Measurements from ENCODE around the gene QSOX2. TPM values are rescaled to one million over a fixed set of nuclear protein-coding genes. Genes with fewer than 3 reads are reported as not detected.

Gene QSOX2
- total and polyA plus RNA-seq, 8 donors = 1.5 to 33.5 (median 5.4) TPM

GRCh38 chr9:136179101-136179616 lies 66.5 kb downstream of the QSOX2 start:
- H3K36me3 ChIP-seq = no peaks in the 10 kb centered on the region
- H3K4me3 ChIP-seq = no peak overlapping the region
- TF ChIP-seq CTCF (IDR thresholded peaks at IDR 0.05) (no peak), POLR2A (IDR thresholded peaks at IDR 0.05) (no peak), EP300 (IDR thresholded peaks at IDR 0.05) (no peak), POLR2AphosphoS5 (IDR thresholded peaks at IDR 0.05) (no peak)
- intact Hi-C loops (cut with DNase I; ENCODE audit: low total_unique reads) = loop anchor here (10.0 kb wide), 1 partner anchor 106 kb away; no protein-coding TSS in a partner anchor
- no peak for DNase-seq
- no peaks in the 10 kb centered on the region for H3K9me3 ChIP-seq
- H3K27ac ChIP-seq = no peak overlapping the region
- WGBS, 5 donors = 28 to 44% (median 35%) methylated on average over 11 to 12 of the region's 12 CpGs
- H3K27me3 ChIP-seq = peaks cover 0 to 73% (median 18%) of the 10 kb centered on the region in 3 donors
- H3K4me1 ChIP-seq = no peaks in the 10 kb centered on the region

- WGBS, 5 donors = 25 to 47% (median 33%) methylated on average over 2 to 8 of the region's 8 CpGs
- intact Hi-C loops (cut with DNase I; ENCODE audit: low total_unique reads) = loop anchor here (10.0 kb wide), 1 partner anchor 106 kb away; no protein-coding TSS in a partner anchor
These were observed 66.9 kb downstream of the QSOX2 start for GRCh38 chr9:136178773-136179075.

DNA sequence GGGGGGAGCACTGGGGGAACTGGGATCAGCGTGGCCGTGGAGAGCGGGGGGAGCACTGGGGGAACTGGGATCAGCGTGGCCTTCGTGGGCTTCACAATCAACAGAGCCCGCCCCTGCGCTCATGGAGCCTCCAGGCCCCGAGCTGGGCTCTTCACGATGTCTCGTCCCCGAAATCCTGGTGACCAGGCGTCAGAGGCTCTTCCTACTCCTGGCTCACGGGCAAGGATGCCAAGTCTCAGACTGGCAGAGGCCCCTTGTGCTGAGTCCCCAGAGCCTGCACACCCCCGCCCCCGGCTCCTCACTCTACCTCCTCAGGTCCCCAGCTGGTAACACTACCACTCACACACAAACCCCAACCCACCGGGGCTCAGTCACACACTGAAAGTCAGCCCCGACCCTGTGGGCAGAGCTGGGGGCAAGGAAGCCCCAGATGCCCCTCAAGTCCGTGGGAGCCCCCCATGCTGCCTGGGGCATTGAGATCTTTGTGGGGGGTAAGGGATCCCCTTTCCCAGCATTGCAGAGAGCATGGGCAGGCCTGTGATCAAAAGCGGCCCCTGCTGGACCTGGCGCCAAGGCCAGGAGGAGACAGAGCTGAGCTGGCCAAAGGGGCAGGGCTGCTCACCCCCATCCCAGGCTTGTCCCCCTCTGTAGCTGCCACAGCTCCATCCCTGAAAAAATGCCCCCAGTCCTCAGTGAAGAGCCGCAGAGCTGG lies 67.4 kb downstream of the QSOX2 start:
- DNase-seq = no peak
- TF ChIP-seq POLR2AphosphoS5 (IDR thresholded peaks at IDR 0.05) (no peak), POLR2A (IDR thresholded peaks at IDR 0.05) (no peak), EP300 (IDR thresholded peaks at IDR 0.05) (no peak), CTCF (IDR thresholded peaks at IDR 0.05) (no peak)
- Histone ChIP-seq H3K27ac (no peak overlapping the region), H3K27me3 (peaks cover 0 to 65% (median 18%) of the 10 kb centered on the region in 3 donors), H3K36me3 (no peaks in the 10 kb centered on the region), H3K9me3 (no peaks in the 10 kb centered on the region), H3K4me1 (no peaks in the 10 kb centered on the region), H3K4me3 (no peak overlapping the region)
- intact Hi-C loops (cut with DNase I; ENCODE audit: low total_unique reads) = loop anchor here (10.0 kb wide), 1 partner anchor 107 kb away; no protein-coding TSS in a partner anchor
- 81 to 84% (median 83%) methylated on average over 17 to 21 of the region's 21 CpGs for WGBS, 5 donors

More at GRCh38 chr9:136178773-136179075, 66.9 kb downstream of the QSOX2 start:
- Histone ChIP-seq H3K27ac (no peak overlapping the region), H3K27me3 (peaks cover 0 to 70% (median 18%) of the 10 kb centered on the region in 3 donors), H3K4me1 (no peaks in the 10 kb centered on the region), H3K4me3 (no peak overlapping the region), H3K9me3 (no peaks in the 10 kb centered on the region), H3K36me3 (no peaks in the 10 kb centered on the region)
- TF ChIP-seq POLR2A (IDR thresholded peaks at IDR 0.05) = no peak
- TF ChIP-seq EP300 (IDR thresholded peaks at IDR 0.05) = no peak
- no peak for TF ChIP-seq CTCF (IDR thresholded peaks at IDR 0.05)
- no peak for TF ChIP-seq POLR2AphosphoS5 (IDR thresholded peaks at IDR 0.05)
- DNase-seq = no peak

- no peaks in the 10 kb centered on the region for H3K36me3 ChIP-seq
- WGBS, 5 donors = 38 to 78% (median 51%) methylated on average over 10 to 14 of the region's 14 CpGs
- H3K27ac ChIP-seq = no peak overlapping the region
- intact Hi-C loops (cut with DNase I; ENCODE audit: low total_unique reads) = loop anchor here (10.0 kb wide), 1 partner anchor 108 kb away; no protein-coding TSS in a partner anchor
- no peaks in the 10 kb centered on the region for H3K4me1 ChIP-seq
- no peak overlapping the region for H3K4me3 ChIP-seq
- TF ChIP-seq CTCF (IDR thresholded peaks at IDR 0.05) (no peak), POLR2AphosphoS5 (IDR thresholded peaks at IDR 0.05) (no peak), EP300 (IDR thresholded peaks at IDR 0.05) (no peak), POLR2A (IDR thresholded peaks at IDR 0.05) (no peak)
- DNase-seq = no peak
- no peaks in the 10 kb centered on the region for H3K9me3 ChIP-seq
- H3K27me3 ChIP-seq = peaks cover 0 to 61% (median 18%) of the 10 kb centered on the region in 3 donors
These were observed 68.4 kb downstream of the QSOX2 start for GRCh38 chr9:136177224-136177623.

All from stomach (tissue), 9 donors.